GM23248 (cell line): Measurements from ENCODE around the gene TADA2A.

Source experiments
- EZH2 ChIP-seq: fragments of 200-600 bp; sonication (generic); IDR thresholded peaks from 2 replicates; pipeline ENCODE4 v1.6.1; 2018; ENCODE audit warnings: antibody characterized with exemption, mild to moderate bottlenecking; ENCODE audit not compliant: insufficient read depth, poor library complexity, severe bottlenecking
- EZH2phosphoT487 ChIP-seq: fragments of 200-600 bp; sonication (generic); IDR thresholded peaks from 2 replicates; pipeline ENCODE4 v1.6.1; 2018; ENCODE audit warnings: antibody characterized with exemption, moderate library complexity, mild to moderate bottlenecking, low read depth; ENCODE audit not compliant: insufficient read depth

DNA sequence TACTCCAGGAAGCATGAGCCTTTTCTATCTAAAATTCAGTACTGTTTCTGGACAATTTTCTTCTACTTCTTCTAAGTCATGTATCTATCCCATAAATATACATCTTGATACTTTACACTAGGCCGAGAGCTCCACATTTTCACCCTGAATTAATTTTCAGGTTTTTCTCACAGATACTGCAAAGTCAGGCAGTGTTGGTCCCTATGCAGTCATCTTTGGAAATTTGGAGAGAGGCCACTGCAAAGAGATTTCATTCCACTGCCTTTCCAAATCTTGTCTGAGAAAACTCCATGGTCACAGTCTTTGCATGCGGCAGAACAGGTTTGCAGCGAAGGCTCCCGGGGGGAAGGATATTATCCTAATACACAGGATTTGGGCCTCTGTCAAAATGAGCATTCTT, 111.2 kb downstream of the TADA2A start:
- TF ChIP-seq EZH2, result no peak
- no peak for TF ChIP-seq EZH2phosphoT487
